Measurements from ENCODE around the gene PTPRD. TPM values are rescaled to one million over a fixed set of nuclear protein-coding genes. Genes with fewer than 3 reads are reported as not detected.

The PTPRD gene
- total RNA-seq, 3 donors from 2014 or later (not counting 1 experiment from before 2014, with no cell fraction given): 0.05 to 0.68 TPM; not detected in 1

- WGBS (ENCODE audit: insufficient coverage): 100% methylated on average over 2 of the region's 5 CpGs
- Mint-ChIP-seq H3K27ac (no peak overlapping the region), H3K27me3 (ENCODE audit: low read depth in 2 of 2) (no peaks in the 10 kb centered on the region), H3K36me3 (no peaks in the 10 kb centered on the region), H3K9me3 (peaks cover 10 to 12% of the 10 kb centered on the region in 2 donors), H3K4me3 (no peak overlapping the region), H3K4me1 (no peaks in the 10 kb centered on the region)
- Histone ChIP-seq H3K27ac (ENCODE audit: low read length) (no peak overlapping the region), H3K9me3 (ENCODE audit: control insufficient read depth, insufficient read depth, low read length) (no peaks in the 10 kb centered on the region), H3K27me3 (ENCODE audit: control insufficient read depth, insufficient read depth, low read length) (no peaks in the 10 kb centered on the region), H3K4me3 (ENCODE audit: low read length) (no peak overlapping the region), H3K4me1 (ENCODE audit: control insufficient read depth, insufficient read depth, low read length) (no peaks in the 10 kb centered on the region), H3K36me3 (ENCODE audit: control insufficient read depth, insufficient read depth, low read length) (no peaks in the 10 kb centered on the region)
- no peak for DNase-seq
- TF ChIP-seq CTCF (IDR thresholded peaks at IDR 0.05): no peak
- ATAC-seq: no peak
- intact Hi-C loops (cut with micrococcal nuclease): no loop called here
Observed at GRCh38 chr9:9621355-9621940, 991.4 kb downstream of the PTPRD start.

- Histone ChIP-seq H3K9me3 (ENCODE audit: control insufficient read depth, insufficient read depth, low read length) (no peaks in the 10 kb centered on the region), H3K36me3 (ENCODE audit: control insufficient read depth, insufficient read depth, low read length) (no peaks in the 10 kb centered on the region), H3K4me3 (ENCODE audit: low read length) (no peak overlapping the region), H3K27ac (ENCODE audit: low read length) (no peak overlapping the region), H3K4me1 (ENCODE audit: control insufficient read depth, insufficient read depth, low read length) (no peaks in the 10 kb centered on the region), H3K27me3 (ENCODE audit: control insufficient read depth, insufficient read depth, low read length) (no peaks in the 10 kb centered on the region)
- no peaks in the 10 kb centered on the region for H3K4me1 Mint-ChIP-seq
- no peak overlapping the region for H3K27ac Mint-ChIP-seq
- WGBS (ENCODE audit: insufficient coverage): 83% methylated on average over 2 of the region's 2 CpGs
- ATAC-seq: no peak
- no peaks in the 10 kb centered on the region for H3K36me3 Mint-ChIP-seq
- TF ChIP-seq CTCF (IDR thresholded peaks at IDR 0.05): no peak
- no peak for DNase-seq
- no peaks in the 10 kb centered on the region for H3K27me3 Mint-ChIP-seq (ENCODE audit: low read depth in 2 of 2)
- intact Hi-C loops (cut with micrococcal nuclease): no loop called here
- H3K4me3 Mint-ChIP-seq: no peak overlapping the region
- H3K9me3 Mint-ChIP-seq: peaks cover 7 to 12% of the 10 kb centered on the region in 2 donors
Observed at GRCh38 chr9:9620736-9621135, 992.1 kb downstream of the PTPRD start.

- no peaks in the 10 kb centered on the region for H3K4me1 ChIP-seq (ENCODE audit: control insufficient read depth, insufficient read depth, low read length)
- H3K27ac ChIP-seq (ENCODE audit: low read length): no peak overlapping the region
- H3K4me1 Mint-ChIP-seq: no peaks in the 10 kb centered on the region
- H3K27ac Mint-ChIP-seq: no peak overlapping the region
- H3K4me3 Mint-ChIP-seq: no peak overlapping the region
- no peak for TF ChIP-seq CTCF (IDR thresholded peaks at IDR 0.05)
- no peaks in the 10 kb centered on the region for H3K36me3 ChIP-seq (ENCODE audit: control insufficient read depth, insufficient read depth, low read length)
- no peaks in the 10 kb centered on the region for H3K27me3 Mint-ChIP-seq (ENCODE audit: low read depth in 2 of 2)
- no peaks in the 10 kb centered on the region for H3K9me3 ChIP-seq (ENCODE audit: control insufficient read depth, insufficient read depth, low read length)
- H3K9me3 Mint-ChIP-seq: peaks cover 9 to 10% of the 10 kb centered on the region in 2 donors
- DNase-seq: no peak
- no peaks in the 10 kb centered on the region for H3K27me3 ChIP-seq (ENCODE audit: control insufficient read depth, insufficient read depth, low read length)
- H3K4me3 ChIP-seq (ENCODE audit: low read length): no peak overlapping the region
- intact Hi-C loops (cut with micrococcal nuclease): no loop called here
- H3K36me3 Mint-ChIP-seq: no peaks in the 10 kb centered on the region
- no peak for ATAC-seq
- 72% methylated on average over 5 of the region's 5 CpGs for WGBS (ENCODE audit: insufficient coverage)
Observed at GRCh38 chr9:9615086-9615485, 997.7 kb downstream of the PTPRD start.

- no peak overlapping the region for H3K4me3 Mint-ChIP-seq
- Histone ChIP-seq H3K36me3 (ENCODE audit: control insufficient read depth, insufficient read depth, low read length) (no peaks in the 10 kb centered on the region), H3K4me1 (ENCODE audit: control insufficient read depth, insufficient read depth, low read length) (no peaks in the 10 kb centered on the region), H3K4me3 (ENCODE audit: low read length) (no peak overlapping the region), H3K27ac (ENCODE audit: low read length) (no peak overlapping the region), H3K9me3 (ENCODE audit: control insufficient read depth, insufficient read depth, low read length) (no peaks in the 10 kb centered on the region), H3K27me3 (ENCODE audit: control insufficient read depth, insufficient read depth, low read length) (no peaks in the 10 kb centered on the region)
- peaks cover 9 to 10% of the 10 kb centered on the region in 2 donors for H3K9me3 Mint-ChIP-seq
- H3K27me3 Mint-ChIP-seq (ENCODE audit: low read depth in 2 of 2): no peaks in the 10 kb centered on the region
- DNase-seq (no peak), ATAC-seq (no peak)
- no peaks in the 10 kb centered on the region for H3K36me3 Mint-ChIP-seq
- no peaks in the 10 kb centered on the region for H3K4me1 Mint-ChIP-seq
- WGBS (ENCODE audit: insufficient coverage): 100% methylated on average over 1 of the region's 2 CpGs
- intact Hi-C loops (cut with micrococcal nuclease): no loop called here
- TF ChIP-seq CTCF (IDR thresholded peaks at IDR 0.05): no peak
- H3K27ac Mint-ChIP-seq: no peak overlapping the region
Observed at GRCh38 chr9:9614607-9615006, 998.2 kb downstream of the PTPRD start.
